H1 (cell line): ENCODE results near the gene MITF.

Experiments
- CREB1 ChIP-seq: IDR thresholded peaks from 2 replicates; pipeline ENCODE4 v1.6.1; 2012; ENCODE audit warnings: inconsistent platforms
- EGR1 ChIP-seq: IDR thresholded peaks from 2 replicates; pipeline ENCODE4 v1.6.1; 2011; ENCODE audit warnings: low read depth, low read length, borderline replicate concordance
- EZH2 ChIP-seq: fragments of 200-600 bp; sonication (generic); IDR thresholded peaks from 2 replicates; pipeline ENCODE4 v1.7.1; 2012; ENCODE audit warnings: low read depth, mild to moderate bottlenecking, moderate library complexity, low read length, inconsistent platforms; ENCODE audit not compliant: severe bottlenecking
- JUND ChIP-seq: IDR thresholded peaks from 2 replicates; pipeline ENCODE4 v1.6.1; 2011; ENCODE audit warnings: mild to moderate bottlenecking, improper control_type of control experiment, low read length
- PHF8 ChIP-seq: fragments of 200-600 bp; sonication (generic); conservative IDR thresholded peaks from 2 replicates; pipeline ENCODE4 v1.7.1; 2012; ENCODE audit warnings: low read depth, mild to moderate bottlenecking, inconsistent platforms, low read length, moderate library complexity
- POLR2AphosphoS5 ChIP-seq: IDR thresholded peaks from 2 replicates; pipeline ENCODE4 v1.6.1; 2011; ENCODE audit warnings: low read depth, low read length
- RAD21 ChIP-seq, 2 experiments: IDR thresholded peaks in 1 of 2; conservative IDR thresholded peaks in 1 of 2; 2 replicates each; pipeline ENCODE4 v1.6.1; 2011; ENCODE audit warnings: low read depth in 2 of 2, low read length in 2 of 2, improper control_type of control experiment in 1 of 2, inconsistent platforms in 1 of 2, mild to moderate bottlenecking in 1 of 2, moderate library complexity in 1 of 2
- YY1 ChIP-seq: IDR thresholded peaks from 2 replicates; pipeline ENCODE4 v1.6.1; 2011; ENCODE audit warnings: low read depth, mild to moderate bottlenecking, low read length
- TF ChIP-seq, protein P1 (sequence below), 3 experiments: IDR thresholded peaks; 1 replicate in 2 of 3; 2 replicates in 1 of 3; pipeline versions ENCODE4 v1.5.1 to v1.6.1; 2011; ENCODE audit warnings: low read length in 3 of 3, mild to moderate bottlenecking in 3 of 3, inconsistent platforms in 2 of 3, low read depth in 1 of 3, moderate library complexity in 1 of 3; ENCODE audit not compliant: insufficient read depth in 1 of 3; ENCODE audit errors: control extremely low read depth in 1 of 3
- TF ChIP-seq, protein P2 (sequence below): IDR thresholded peaks from 2 replicates; pipeline ENCODE4 v1.6.1; 2012; ENCODE audit warnings: low read length, inconsistent platforms

DNA sequence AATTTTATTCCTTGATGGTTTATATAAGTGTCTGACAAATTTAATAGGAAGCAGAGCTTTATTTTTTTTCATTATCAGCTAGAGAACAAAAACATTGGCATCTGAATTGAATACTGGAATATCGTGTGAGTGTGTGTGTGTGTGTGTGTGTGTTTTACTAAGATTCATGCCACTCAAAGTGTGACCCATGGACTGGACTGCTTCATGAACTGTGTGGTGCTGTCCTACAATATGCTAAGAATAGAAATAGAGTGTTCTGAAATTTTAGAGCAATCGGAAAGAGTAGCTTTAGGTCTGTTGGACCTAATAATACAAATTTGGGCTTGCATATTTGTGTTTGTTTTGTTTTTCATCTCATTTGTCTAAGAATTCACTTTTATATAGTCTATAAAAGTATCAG, 89.6 kb downstream of the MITF start:
- TF ChIP-seq, protein P1, sequence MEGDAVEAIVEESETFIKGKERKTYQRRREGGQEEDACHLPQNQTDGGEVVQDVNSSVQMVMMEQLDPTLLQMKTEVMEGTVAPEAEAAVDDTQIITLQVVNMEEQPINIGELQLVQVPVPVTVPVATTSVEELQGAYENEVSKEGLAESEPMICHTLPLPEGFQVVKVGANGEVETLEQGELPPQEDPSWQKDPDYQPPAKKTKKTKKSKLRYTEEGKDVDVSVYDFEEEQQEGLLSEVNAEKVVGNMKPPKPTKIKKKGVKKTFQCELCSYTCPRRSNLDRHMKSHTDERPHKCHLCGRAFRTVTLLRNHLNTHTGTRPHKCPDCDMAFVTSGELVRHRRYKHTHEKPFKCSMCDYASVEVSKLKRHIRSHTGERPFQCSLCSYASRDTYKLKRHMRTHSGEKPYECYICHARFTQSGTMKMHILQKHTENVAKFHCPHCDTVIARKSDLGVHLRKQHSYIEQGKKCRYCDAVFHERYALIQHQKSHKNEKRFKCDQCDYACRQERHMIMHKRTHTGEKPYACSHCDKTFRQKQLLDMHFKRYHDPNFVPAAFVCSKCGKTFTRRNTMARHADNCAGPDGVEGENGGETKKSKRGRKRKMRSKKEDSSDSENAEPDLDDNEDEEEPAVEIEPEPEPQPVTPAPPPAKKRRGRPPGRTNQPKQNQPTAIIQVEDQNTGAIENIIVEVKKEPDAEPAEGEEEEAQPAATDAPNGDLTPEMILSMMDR (IDR thresholded peaks at IDR 0.05; ENCODE audit: control extremely low read depth in 1 of 3, insufficient read depth in 1 of 3, low read depth in 1 of 3, low read length in 3 of 3) = no peak
- TF ChIP-seq PHF8 (no peak), JUND (no peak), CREB1 (no peak), EGR1 (no peak), RAD21 (IDR thresholded peaks at IDR 0.05 in 1 of 2, conservative IDR thresholded peaks at IDR 0.05 in 1 of 2; ENCODE audit: low read depth in 2 of 2, low read length in 2 of 2) (no peak), EZH2 (no peak), POLR2AphosphoS5 (no peak), YY1 (no peak)
- TF ChIP-seq, protein P2, sequence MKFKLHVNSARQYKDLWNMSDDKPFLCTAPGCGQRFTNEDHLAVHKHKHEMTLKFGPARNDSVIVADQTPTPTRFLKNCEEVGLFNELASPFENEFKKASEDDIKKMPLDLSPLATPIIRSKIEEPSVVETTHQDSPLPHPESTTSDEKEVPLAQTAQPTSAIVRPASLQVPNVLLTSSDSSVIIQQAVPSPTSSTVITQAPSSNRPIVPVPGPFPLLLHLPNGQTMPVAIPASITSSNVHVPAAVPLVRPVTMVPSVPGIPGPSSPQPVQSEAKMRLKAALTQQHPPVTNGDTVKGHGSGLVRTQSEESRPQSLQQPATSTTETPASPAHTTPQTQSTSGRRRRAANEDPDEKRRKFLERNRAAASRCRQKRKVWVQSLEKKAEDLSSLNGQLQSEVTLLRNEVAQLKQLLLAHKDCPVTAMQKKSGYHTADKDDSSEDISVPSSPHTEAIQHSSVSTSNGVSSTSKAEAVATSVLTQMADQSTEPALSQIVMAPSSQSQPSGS = no peak
